Measurements from ENCODE around the gene MKI67. TPM values are rescaled to one million over a fixed set of nuclear protein-coding genes. Genes with fewer than 3 reads are reported as not detected.

The MKI67 gene
- total and polyA plus RNA-seq, 2 of the 13 experiments (the other 11 are each of a cell fraction or from before 2014, with no cell fraction given), result 6.7 to 22.9 TPM

GRCh38 chr10:128092454-128092853 lies 33.8 kb downstream of the MKI67 start:
- no TSS peak for BruUV-seq (replicated peaks)
- intact Hi-C loops (cut with micrococcal nuclease; ENCODE audit: unreplicated experiment), result no loop called here
- Histone ChIP-seq H3K27me3 (ENCODE audit: control insufficient read depth in 1 of 2, insufficient read depth in 2 of 2, low read length in 2 of 2) (peaks cover 0 to 3% of the 10 kb centered on the region in 2 experiments; a peak in 3 of 5 replicates), H3K9ac (ENCODE audit: insufficient read depth, low read depth, low read length) (no peak overlapping the region), H3K4me1 (ENCODE audit: insufficient read depth, low read length) (peaks cover 1% of the 10 kb centered on the region), H3K9me3 (ENCODE audit: low read length) (no peaks in the 10 kb centered on the region), H3K4me2 (ENCODE audit: low read depth, low read length) (no peak overlapping the region), H3K36me3 (replicated peaks in 1 of 2; ENCODE audit: control insufficient read depth in 1 of 2, insufficient read depth in 2 of 2, low read length in 2 of 2) (no peaks in the 10 kb centered on the region; a peak in 1 of 5 replicates), H3K79me2 (ENCODE audit: insufficient read depth, low read length) (no peaks in the 10 kb centered on the region), H2AFZ (ENCODE audit: low read length) (no peak overlapping the region), H3K27ac (ENCODE audit: extremely low read length, insufficient read depth, low read length) (no peak overlapping the region), H4K20me1 (ENCODE audit: insufficient read depth, low read length) (no peaks in the 10 kb centered on the region), H3K4me3 (replicated peaks in 1 of 3; ENCODE audit: insufficient read depth in 1 of 3, low read depth in 2 of 3, low read length in 3 of 3) (no peak overlapping the region)
- ChIA-PET POLR2A (no interaction called here), CTCF (ENCODE audit: low intra/inter-chr PET ratio, low total read pairs) (no interaction called here)
- WGBS (ENCODE audit: low lambda C conversion rate), result 52% methylated on average over 2 of the region's 3 CpGs
- no peak for FAIRE-seq
- in situ Hi-C loops (cut with HindIII; ENCODE audit: extremely low pct_ligation_motif_present, low pct_unique_long_range_greater_than_20kb), result loop anchor here (25.0 kb wide), 1 partner anchor 445 kb away; no protein-coding TSS in a partner anchor
- no peak for DNase-seq (ENCODE audit: low spot score)
- ATAC-seq, result no peak
- no peak for TF ChIP-seq TCF7 (IDR thresholded peaks at IDR 0.05; ENCODE audit: low read depth)
- no peak for TF ChIP-seq PAX8 (CRISPR knock-in tag; IDR thresholded peaks at IDR 0.05; ENCODE audit: borderline replicate concordance)
- no peak for TF ChIP-seq NCOA5 (CRISPR knock-in tag; IDR thresholded peaks at IDR 0.05)
- no peak for TF ChIP-seq ZNF33B (CRISPR knock-in tag; IDR thresholded peaks at IDR 0.05)
- no peak for TF ChIP-seq SOX6 (IDR thresholded peaks at IDR 0.05)
- no peak for TF ChIP-seq SOX6 (CRISPR knock-in tag; IDR thresholded peaks at IDR 0.05)
- TF ChIP-seq ZNF598 (CRISPR knock-in tag; IDR thresholded peaks at IDR 0.05; ENCODE audit: borderline replicate concordance), result no peak
- no peak for TF ChIP-seq ATF7 (IDR thresholded peaks at IDR 0.05)
- TF ChIP-seq ATF7 (CRISPR knock-in tag; IDR thresholded peaks at IDR 0.05), result no peak
- no peak for TF ChIP-seq TEAD3 (CRISPR knock-in tag; optimal IDR thresholded peaks at IDR 0.05; ENCODE audit: borderline replicate concordance)
- TF ChIP-seq GLMP (CRISPR knock-in tag; IDR thresholded peaks at IDR 0.05; ENCODE audit: borderline replicate concordance), result no peak
- no peak for TF ChIP-seq MYC (CRISPR knock-in tag; IDR thresholded peaks at IDR 0.05; ENCODE audit: borderline replicate concordance)
- no peak for TF ChIP-seq PRDM15 (CRISPR knock-in tag; IDR thresholded peaks at IDR 0.05)
- no peak for TF ChIP-seq GPBP1L1 (CRISPR knock-in tag; IDR thresholded peaks at IDR 0.05)
- TF ChIP-seq HCFC1 (IDR thresholded peaks at IDR 0.05; ENCODE audit: low read depth, low read length), result no peak
- no peak for TF ChIP-seq ZNF639 (CRISPR knock-in tag; conservative IDR thresholded peaks at IDR 0.05)
